ENCODE data around the gene SCTR.

The SCTR gene

DNA sequence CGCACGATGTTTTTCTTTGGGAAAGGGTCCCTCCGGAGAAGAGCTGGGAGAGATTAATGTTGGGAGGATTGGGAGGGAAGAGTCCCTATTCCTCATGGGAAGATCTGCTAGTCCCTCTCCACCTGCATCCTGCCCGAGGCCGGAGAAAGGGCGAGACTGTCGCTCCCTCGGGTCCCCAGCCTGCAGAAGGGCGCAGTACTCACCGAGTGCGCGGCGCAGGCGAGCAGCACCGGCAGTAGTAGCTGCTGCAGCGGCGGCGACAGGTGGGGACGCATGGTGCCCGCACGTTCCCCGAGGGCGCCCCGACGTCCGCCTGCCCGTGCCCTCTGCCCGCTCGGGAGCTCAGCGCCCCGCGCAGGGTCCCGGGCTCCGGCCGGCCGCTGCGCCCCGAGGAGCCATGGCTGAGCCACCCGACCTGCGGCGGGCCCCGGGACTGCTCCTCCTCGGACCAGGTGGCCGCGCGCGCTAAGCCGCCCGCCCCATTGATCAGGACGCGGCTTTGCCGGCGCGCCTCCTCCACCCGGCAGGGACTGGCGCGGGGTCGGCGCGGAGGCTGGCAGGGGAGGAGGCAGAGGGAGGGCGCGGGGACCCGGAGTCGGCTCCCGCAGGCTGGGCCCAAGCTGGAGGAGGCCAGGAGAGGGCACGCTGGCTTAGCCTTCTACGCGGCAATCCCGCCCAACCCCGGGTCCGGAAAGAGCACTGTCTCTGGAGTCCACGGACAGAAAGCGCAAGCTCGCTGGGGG lies at the start of gene SCTR:
SCTR (minus strand) TSS at position 532 of the 743 bp plus-strand sequence; CDS start at position 275, 257 bp downstream.
- DNase-seq, result no peak

DNA sequence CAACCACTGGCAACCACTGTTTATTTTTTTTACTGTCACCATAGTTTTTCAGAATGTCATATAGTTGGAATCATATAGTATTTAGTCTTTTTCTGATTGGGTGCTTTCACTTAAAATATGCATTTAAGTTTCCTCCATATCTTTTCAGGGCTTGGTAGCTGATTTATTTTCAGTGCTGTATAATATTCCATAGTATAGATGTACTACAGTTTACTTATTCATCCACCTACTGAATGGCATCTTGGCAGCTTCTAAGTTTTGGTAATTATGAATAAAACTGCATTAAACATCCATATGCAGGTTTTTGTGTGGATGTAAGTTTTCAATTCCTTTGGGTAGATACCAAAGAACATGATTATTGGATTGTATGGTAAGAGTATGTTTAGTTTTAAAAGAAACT lies 43.0 kb upstream of the SCTR start:
- DNase-seq, result no peak

DNA sequence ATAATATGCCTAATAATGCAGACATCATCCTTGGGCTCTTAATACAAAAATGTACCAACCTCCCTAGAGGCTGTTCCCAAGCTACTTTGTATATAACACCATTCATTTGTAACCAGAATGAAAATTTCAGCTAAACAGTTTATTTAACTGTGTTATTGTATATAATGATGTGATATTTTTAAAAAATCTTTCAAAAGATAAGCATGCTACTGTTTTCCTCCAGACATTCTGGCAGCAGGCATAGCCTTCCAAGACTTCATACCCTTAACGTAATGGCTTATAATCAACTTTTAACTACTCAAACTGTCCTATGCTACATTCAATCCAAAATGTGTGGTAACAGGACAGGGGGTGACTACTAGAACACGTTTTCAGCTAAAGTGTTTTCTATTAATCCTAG lies 41.2 kb upstream of the SCTR start:
- no peak for DNase-seq

GRCh38 chr2:119553687-119554344 lies 29.5 kb upstream of the SCTR start:
- DNase-seq, result no peak

DNA sequence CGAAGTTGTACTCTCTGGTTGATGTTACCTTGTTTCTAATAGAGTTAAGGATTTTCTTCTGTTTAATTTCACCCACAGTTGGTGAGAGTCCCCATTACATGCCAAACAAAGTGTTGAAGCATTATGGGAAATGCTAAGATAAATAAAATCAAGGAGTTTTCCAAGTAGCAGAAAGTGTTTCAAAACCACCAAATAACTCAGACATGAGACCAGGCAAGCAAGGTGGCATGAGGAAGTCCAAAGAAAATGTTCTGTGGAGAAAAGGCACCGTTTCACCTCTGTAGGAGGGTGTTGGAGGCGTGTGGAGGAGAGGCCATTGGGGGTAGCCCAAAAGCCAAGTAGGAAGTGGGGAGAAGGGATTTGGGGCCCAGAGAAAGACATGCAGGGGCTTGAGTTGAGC lies 28.6 kb upstream of the SCTR start:
- DNase-seq, result no peak

DNA sequence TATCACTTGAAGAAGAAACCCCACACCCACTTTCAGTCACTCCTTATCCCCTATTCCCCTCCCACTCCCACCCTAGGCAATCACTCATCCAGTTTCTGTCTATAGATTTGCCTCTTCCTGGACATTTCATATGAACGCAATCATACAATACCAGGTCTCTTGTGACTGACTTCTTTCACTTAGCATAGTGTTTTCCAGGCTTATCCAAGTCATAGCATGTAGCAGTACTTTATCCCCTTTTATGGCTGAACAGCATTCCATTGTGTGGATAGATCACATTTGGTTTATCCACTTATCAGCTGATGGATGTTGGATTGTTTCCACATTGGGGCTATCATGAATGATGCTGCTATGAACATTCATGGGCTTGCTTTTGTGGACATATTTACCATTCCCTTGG lies 26.6 kb upstream of the SCTR start:
- DNase-seq, result no peak

GRCh38 chr2:119550346-119550745 lies 26.1 kb upstream of the SCTR start:
- no peak for DNase-seq

- DNase-seq, result no peak
These were observed 25.0 kb upstream of the SCTR start for GRCh38 chr2:119549241-119549640.

- DNase-seq, result no peak
These were observed 24.3 kb upstream of the SCTR start for GRCh38 chr2:119548516-119549120.

GRCh38 chr2:119546447-119546767 lies 22.1 kb upstream of the SCTR start:
- DNase-seq, result no peak

DNA sequence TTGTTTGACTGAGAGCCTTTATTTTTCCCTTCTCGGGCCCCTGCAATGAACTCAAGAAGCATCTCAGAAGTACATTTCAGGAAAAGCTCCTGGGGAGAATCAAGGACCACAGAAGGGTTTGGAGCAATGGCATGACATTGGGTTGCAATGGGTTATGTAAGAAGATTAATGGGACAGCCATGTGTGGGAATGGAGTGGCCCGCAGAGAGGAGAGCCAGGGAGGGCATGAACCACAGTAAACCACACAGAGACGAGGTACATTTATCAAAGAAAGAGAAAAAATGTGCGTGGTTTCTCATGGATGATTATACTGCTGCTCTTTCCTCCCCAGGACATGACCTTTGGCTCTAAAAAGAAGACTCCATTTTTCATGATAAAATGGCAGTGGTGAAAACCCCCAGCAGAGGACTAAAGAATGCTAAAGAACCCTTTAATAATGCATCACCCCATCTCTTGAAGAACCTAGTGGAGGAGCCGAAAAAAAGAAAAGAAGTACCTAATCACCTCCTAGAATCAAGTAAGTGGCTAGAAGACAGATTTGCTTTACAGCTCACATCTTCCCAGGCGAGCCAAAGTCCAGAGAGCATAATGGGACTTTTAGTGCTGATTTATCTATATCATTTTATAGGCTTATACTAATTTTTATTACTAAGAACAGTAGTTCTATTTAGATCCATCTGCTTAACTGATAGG lies 21.6 kb upstream of the SCTR start:
- DNase-seq, result no peak

DNA sequence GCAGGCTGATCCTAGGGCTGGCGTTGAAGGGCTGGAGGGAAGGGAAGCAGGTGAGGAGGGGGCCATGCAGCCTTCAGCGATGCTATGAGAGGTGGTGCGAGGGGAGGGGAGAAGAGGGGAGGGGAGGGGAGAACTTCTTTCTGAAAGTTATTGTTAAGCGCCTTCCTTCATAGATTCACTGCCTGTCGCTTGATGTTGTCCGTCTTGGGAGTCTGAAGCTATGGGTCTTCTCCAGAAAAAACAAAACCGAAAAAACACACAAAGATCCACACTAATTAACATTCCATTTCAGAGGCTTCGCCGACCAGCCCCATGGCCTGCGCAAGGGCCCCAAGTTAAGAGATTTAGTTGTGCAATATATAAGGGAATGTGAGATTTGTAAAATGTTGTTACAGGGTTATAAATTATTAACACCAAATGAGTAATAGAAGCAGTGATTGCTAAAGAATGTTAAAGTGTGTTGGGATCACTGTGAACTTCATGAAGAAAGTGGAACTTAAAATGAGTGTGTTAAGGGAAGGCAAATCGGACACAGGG lies 20.7 kb upstream of the SCTR start:
- no peak for DNase-seq

DNA sequence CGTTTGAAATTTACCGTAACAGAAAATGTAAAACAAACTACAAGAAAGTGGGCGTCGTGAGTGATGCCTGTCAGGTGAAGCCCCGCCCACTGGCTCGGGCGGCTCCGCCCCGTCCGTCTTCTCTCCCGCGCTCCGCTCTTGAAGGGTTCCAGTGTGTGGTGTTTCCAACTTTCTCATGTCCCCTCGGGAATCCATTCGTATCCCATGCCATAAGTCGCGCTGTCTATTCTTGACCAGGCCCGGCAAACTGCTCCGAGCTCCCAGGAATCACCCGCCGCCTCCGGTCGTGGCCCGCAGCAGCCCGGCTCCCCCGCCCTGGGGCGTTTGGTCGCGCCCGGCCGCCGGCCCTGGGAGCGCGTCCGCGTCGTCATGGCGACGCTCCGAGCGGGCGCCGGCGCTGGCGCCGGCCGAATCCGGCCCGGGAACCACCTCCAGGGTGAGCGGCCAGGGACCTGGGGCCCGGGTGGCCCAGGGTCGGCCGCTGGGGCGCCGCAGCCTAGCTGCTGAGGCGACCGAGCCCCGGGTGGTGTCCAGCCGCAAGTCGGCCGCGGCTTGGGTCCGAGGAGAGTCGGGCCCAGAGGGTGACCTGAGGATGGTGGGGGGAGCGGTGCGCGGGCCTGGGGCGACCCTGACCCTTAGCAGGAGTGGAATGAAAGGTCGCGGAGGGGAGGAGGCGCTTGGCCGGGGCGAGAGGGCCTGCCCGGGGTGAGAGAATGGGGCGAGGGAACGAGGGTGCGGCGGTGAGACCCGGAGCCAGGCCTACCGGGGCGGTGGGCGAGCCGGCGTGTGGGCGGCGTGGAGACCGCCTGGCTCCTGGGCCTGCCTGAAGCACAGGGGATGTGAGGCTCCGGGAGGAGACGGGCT lies 20.0 kb upstream of the SCTR start, which contains the start of gene CFAP221:
CFAP221 (plus strand) TSS at position 375 of the 864 bp plus-strand sequence. CDS start 1,683 bp downstream, outside the sequence.
- DNase-seq, result no peak

DNA sequence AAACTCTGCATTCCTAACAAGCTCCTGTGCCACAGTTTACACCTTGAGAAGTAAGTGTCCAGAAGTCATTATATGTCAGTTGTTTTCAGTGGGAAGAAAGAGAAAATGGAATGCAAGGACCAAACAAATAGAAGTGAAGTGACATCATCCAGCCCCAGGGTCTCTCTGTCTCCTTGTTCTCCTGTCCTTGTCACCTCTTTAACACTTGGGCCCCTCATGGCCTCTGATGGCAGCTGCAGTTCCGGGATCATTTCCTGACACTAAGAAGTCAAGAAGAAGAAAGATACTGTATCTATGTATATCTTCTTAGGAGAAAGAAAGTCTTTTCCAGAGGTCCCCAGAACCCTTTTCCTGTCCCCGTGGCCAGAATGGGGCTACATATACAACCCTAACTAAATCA lies 17.2 kb upstream of the SCTR start:
- DNase-seq, result no peak

GRCh38 chr2:119537792-119538191 lies 13.5 kb upstream of the SCTR start:
- no peak for DNase-seq

GRCh38 chr2:119536707-119537106 lies 12.4 kb upstream of the SCTR start:
- DNase-seq, result no peak

DNA sequence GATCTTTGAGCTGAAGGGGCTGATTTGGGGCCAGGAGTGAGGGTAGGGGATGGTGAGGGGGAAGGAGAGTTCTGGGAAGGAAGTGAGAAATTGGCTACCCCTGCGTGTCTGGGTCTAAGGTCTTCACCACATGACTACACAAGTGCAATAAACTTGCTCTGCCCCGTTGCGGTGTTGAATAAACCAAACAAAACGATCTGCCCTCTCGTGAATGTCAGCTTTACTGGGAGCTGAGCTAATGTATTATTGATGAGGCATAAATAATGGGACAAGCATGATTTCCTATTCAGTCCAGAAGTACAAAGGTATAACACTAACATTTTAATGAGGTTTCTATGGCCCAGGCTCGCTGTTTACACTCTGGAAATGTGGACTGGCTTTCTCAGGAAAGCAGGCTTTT lies 11.9 kb upstream of the SCTR start:
- DNase-seq, result no peak

GRCh38 chr2:119533560-119533959 lies 9.3 kb upstream of the SCTR start:
- DNase-seq, result no peak

DNA sequence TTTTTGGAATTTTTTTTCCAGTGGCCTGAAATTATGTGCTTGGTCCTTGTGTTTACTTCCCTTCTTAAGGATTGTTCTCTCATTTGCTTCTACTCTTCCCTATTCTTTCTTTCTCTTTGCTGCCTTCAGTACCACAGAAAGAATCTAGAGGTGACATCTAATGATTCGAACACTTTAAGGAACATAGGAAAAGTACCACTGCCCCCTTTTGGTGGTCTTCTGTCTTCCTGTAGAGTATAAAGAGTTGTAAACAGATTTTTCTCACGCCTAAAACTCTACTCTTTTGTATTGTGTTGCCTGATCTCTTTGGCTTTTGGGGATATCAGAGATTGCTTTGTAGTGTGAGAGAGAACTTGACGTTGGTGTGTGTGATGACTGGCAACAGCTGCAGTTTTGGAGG lies 7.0 kb upstream of the SCTR start:
- DNase-seq, result no peak

DNA sequence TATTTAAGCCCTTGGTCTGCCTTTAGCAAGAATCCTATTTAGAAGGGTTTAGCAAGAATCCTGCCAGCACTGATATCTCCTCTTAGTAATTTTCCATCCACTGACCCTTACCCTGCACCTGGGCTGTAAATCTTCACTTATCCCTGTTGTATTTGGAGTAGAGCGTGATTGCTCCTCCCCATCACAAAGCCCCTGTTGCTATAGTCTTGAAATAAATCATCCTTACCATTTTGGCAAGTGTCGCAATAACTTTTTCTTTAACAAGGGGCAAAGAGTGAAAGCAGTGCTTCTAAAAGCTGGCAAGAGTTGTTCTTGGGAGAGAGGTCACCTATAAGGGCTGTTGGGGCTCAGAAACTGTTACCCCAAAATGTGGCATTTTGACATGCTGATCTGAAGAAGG lies 3.7 kb upstream of the SCTR start:
- DNase-seq, result no peak

- no peak for DNase-seq
These were observed 1.3 kb upstream of the SCTR start for GRCh38 chr2:119525614-119526013.

DNA sequence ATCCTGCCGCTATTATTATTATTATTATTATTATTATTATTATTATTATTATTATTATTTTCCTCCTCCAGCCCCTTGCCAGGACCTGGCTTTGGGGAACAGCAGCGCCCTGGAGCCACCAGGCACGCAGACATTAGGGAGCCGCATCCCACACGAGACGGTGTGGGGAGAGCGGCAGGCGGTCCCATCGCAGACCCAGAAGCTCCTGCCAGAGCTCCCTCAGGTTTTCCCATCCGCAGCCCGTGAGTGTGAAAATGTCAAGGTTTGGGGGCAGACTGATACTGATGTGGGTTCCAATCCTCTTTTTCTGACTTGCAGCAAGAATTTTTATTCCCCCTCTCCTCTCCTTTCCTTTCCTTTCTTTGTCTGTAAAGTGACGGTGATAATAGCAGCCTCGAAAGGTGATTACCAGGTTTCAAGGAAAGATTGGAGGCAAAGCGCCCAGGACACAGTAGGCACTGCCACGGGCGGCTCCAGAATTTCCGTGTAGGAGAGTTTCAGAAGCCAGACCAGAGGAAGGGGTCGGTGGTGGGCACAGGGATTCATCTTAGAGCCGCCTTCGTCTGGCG lies 816 bp downstream of the SCTR start:
- DNase-seq, result no peak
